Keratinocyte (primary cell): Measurements from ENCODE around the gene PLXNB1. TPM values are rescaled to one million over a fixed set of nuclear protein-coding genes. Genes with fewer than 3 reads are reported as not detected.

Experiments
- DNase-seq: peaks from one replicate; pipeline ENCODE4 v3.0.0-alpha.2; 2011; ENCODE audit warnings: low read depth, missing footprints, low spot score
- FAIRE-seq: peaks from 2 replicates; lab custom pipeline; 2011; peaks lifted over from hg19 to GRCh38; lab: Jason Lieb, UNC
- H2AFZ ChIP-seq: 2 replicates; pipeline ENCODE4 v1.6.0; 2012; ENCODE audit warnings: low read length, control low read depth, inconsistent platforms; ENCODE audit not compliant: control insufficient read depth
- H3K27ac ChIP-seq: 2 replicates; pipeline ENCODE4 v1.5.1; 2011; ENCODE audit warnings: low read length; ENCODE audit not compliant: control insufficient read depth, insufficient read depth
- H3K27me3 ChIP-seq: 3 replicates; pipeline ENCODE4 v1.6.0; 2011; ENCODE audit warnings: low read length; ENCODE audit not compliant: control insufficient read depth, insufficient read depth; ENCODE audit errors: extremely low read depth
- H3K36me3 ChIP-seq, 2 experiments: 2 replicates in 1 of 2; 3 replicates in 1 of 2; pipeline ENCODE4 v1.5.1; 2011; ENCODE audit warnings: low read length in 2 of 2, mild to moderate bottlenecking in 1 of 2; ENCODE audit not compliant: control insufficient read depth in 2 of 2, insufficient read depth in 2 of 2; ENCODE audit errors: extremely low read depth in 1 of 2
- H3K4me1 ChIP-seq: 3 replicates; pipeline ENCODE4 v1.5.1; 2011; ENCODE audit warnings: low read length; ENCODE audit not compliant: control insufficient read depth, insufficient read depth; ENCODE audit errors: extremely low read depth
- H3K4me2 ChIP-seq: 3 replicates; pipeline ENCODE4 v1.6.0; 2011; ENCODE audit warnings: low read depth, low read length; ENCODE audit not compliant: control insufficient read depth, insufficient read depth; ENCODE audit errors: extremely low read depth
- H3K4me3 ChIP-seq, 3 experiments: fragments of 200-600 bp in 1 of 3; sonication (generic) in 1 of 3; 2 replicates in 2 of 3; 3 replicates in 1 of 3; pipeline ENCODE4 v1.5.1; 2011 to 2016; ENCODE audit warnings: low read length in 3 of 3, mild to moderate bottlenecking in 3 of 3, control low read depth in 2 of 3, inconsistent platforms in 1 of 3, low read depth in 1 of 3, mixed read lengths in 1 of 3, mixed run types in 1 of 3, moderate library complexity in 1 of 3; ENCODE audit not compliant: control insufficient read depth in 2 of 3, insufficient read depth in 2 of 3; ENCODE audit errors: extremely low read depth in 1 of 3
- H3K79me2 ChIP-seq: 2 replicates; pipeline ENCODE4 v1.6.0; 2012; ENCODE audit warnings: low read length; ENCODE audit not compliant: control insufficient read depth, insufficient read depth
- H3K9ac ChIP-seq: 3 replicates; pipeline ENCODE4 v1.6.0; 2011; ENCODE audit warnings: low read length; ENCODE audit not compliant: control insufficient read depth, insufficient read depth; ENCODE audit errors: extremely low read depth
- H3K9me1 ChIP-seq: 3 replicates; pipeline ENCODE4 v1.6.0; 2011; ENCODE audit warnings: low read length; ENCODE audit not compliant: control insufficient read depth, insufficient read depth; ENCODE audit errors: extremely low read depth
- H3K9me3 ChIP-seq: 2 replicates; pipeline ENCODE4 v1.5.1; 2012; ENCODE audit warnings: low read depth, low read length; ENCODE audit not compliant: control insufficient read depth
- H4K20me1 ChIP-seq: 3 replicates; pipeline ENCODE4 v1.6.0; 2011; ENCODE audit warnings: low read length; ENCODE audit not compliant: control insufficient read depth, insufficient read depth; ENCODE audit errors: extremely low read depth
- EZH2 ChIP-seq: IDR thresholded peaks from one replicate; pipeline ENCODE4 v1.6.1; 2012; ENCODE audit warnings: inconsistent platforms, mild to moderate bottlenecking, low read length, moderate library complexity
- dilution Hi-C: fragments of 300-500 bp; cut with MboI; formaldehyde crosslinking; loops from one replicate; pipeline ENCODE4 v1.7.0; 2020; ENCODE audit warnings: low sequenced_read_pairs; ENCODE audit not compliant: extremely low pct_ligation_motif_present
- polyA plus RNA-seq, 5 experiments: library from polyadenylated mRNA; depleted of rRNA in 3 of 5; stranded (reverse) in 3 of 5; stranded (forward) in 1 of 5; unstranded in 1 of 5; fragments of >200 nt; gene quantifications; 1 replicate in 1 of 5; 2 replicates in 3 of 5; 3 replicates in 1 of 5; pipeline versions ENCODE4 v1.2.1 to v1.2.3, GENCODE V29; 2011 to 2012; ENCODE audit warnings: missing spikeins in 2 of 5, low read depth in 1 of 5, low replicate concordance in 1 of 5
- TF ChIP-seq, protein P1 (sequence below), 3 experiments: IDR thresholded peaks in 1 of 3; conservative IDR thresholded peaks in 1 of 3; optimal IDR thresholded peaks in 1 of 3; 2 replicates in 2 of 3; 3 replicates in 1 of 3; pipeline versions ENCODE3 to v1.5.1; 2011; ENCODE audit warnings: low read length in 3 of 3, mild to moderate bottlenecking in 3 of 3, moderate library complexity in 2 of 3, control low read depth in 1 of 3, inconsistent platforms in 1 of 3; ENCODE audit not compliant: insufficient read depth in 2 of 3; ENCODE audit errors: extremely low read depth in 1 of 3

The PLXNB1 gene
- polyA plus RNA-seq, 1 donor (not counting 4 experiments of a cell fraction or from before 2014, with no cell fraction given), result 83.0 TPM

- DNase-seq (no peak), FAIRE-seq (no peak)
- Histone ChIP-seq H3K27ac (no peak overlapping the region), H3K9me1 (no peaks in the 10 kb centered on the region), H2AFZ (no peak overlapping the region), H3K4me2 (no peak overlapping the region), H3K4me3 (no peak overlapping the region), H3K9me3 (no peaks in the 10 kb centered on the region), H3K27me3 (no peaks in the 10 kb centered on the region), H3K79me2 (no peaks in the 10 kb centered on the region), H3K9ac (no peak overlapping the region), H4K20me1 (no peaks in the 10 kb centered on the region), H3K36me3 (peaks cover 0 to 3% of the 10 kb centered on the region in 2 experiments), H3K4me1 (peaks cover 11% of the 10 kb centered on the region)
- dilution Hi-C loops, result no loop called here
- TF ChIP-seq EZH2, result no peak
- TF ChIP-seq, protein P1, sequence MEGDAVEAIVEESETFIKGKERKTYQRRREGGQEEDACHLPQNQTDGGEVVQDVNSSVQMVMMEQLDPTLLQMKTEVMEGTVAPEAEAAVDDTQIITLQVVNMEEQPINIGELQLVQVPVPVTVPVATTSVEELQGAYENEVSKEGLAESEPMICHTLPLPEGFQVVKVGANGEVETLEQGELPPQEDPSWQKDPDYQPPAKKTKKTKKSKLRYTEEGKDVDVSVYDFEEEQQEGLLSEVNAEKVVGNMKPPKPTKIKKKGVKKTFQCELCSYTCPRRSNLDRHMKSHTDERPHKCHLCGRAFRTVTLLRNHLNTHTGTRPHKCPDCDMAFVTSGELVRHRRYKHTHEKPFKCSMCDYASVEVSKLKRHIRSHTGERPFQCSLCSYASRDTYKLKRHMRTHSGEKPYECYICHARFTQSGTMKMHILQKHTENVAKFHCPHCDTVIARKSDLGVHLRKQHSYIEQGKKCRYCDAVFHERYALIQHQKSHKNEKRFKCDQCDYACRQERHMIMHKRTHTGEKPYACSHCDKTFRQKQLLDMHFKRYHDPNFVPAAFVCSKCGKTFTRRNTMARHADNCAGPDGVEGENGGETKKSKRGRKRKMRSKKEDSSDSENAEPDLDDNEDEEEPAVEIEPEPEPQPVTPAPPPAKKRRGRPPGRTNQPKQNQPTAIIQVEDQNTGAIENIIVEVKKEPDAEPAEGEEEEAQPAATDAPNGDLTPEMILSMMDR (optimal IDR thresholded peaks at IDR 0.05 in 1 of 3, IDR thresholded peaks at IDR 0.05 in 1 of 3, conservative IDR thresholded peaks at IDR 0.05 in 1 of 3; ENCODE audit: extremely low read depth in 1 of 3, insufficient read depth in 2 of 3, low read length in 3 of 3), result no peak
Measured at GRCh38 chr3:48477959-48478520, 48.2 kb upstream of the PLXNB1 start.

DNA sequence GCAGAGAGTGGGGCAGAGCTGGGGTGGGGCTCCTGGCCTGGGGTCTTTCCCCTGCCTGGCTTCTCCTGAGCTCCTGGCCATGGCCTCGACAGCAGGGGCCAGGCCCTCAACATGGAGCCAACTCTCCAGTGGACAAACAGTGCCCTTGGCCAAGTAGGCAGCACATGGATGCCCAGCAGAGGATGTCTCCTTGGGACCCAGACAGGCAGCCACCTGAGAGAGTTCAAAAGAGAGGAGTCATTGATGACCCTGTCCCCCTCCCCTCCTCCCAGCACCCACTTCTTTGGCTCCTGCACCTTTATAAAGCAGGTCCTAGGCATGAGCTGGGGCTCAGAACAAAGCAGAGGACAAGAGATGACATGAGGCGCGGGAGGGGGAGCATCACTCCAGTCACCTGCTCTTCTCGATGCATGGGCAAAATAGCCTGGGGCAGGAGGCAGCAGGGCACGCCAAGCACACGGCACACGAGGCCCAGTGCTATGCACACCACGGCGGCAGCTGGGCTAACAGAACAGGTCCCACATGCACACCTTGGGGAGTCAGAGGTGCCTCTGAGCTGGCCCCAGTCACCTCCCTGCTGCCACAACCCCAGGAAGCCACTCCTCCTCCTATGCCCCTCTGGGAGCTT is 46.7 kb upstream of the PLXNB1 start:
- no peak for FAIRE-seq
- Histone ChIP-seq H3K9me3 (no peaks in the 10 kb centered on the region), H3K9ac (no peak overlapping the region), H2AFZ (no peak overlapping the region), H3K9me1 (no peaks in the 10 kb centered on the region), H3K4me3 (no peak overlapping the region), H3K27me3 (no peaks in the 10 kb centered on the region), H3K4me2 (no peak overlapping the region), H3K79me2 (peaks cover 8% of the 10 kb centered on the region), H4K20me1 (no peaks in the 10 kb centered on the region), H3K4me1 (peaks cover 17% of the 10 kb centered on the region), H3K27ac (no peak overlapping the region), H3K36me3 (peaks cover 0 to 3% of the 10 kb centered on the region in 2 experiments)
- TF ChIP-seq, protein P1 (optimal IDR thresholded peaks at IDR 0.05 in 1 of 3, IDR thresholded peaks at IDR 0.05 in 1 of 3, conservative IDR thresholded peaks at IDR 0.05 in 1 of 3; ENCODE audit: extremely low read depth in 1 of 3, insufficient read depth in 2 of 3, low read length in 3 of 3), result no peak
- no peak for TF ChIP-seq EZH2
- DNase-seq, result no peak
- dilution Hi-C loops, result no loop called here
